Left ventricle myocardium inferior (tissue), 1 donor: ENCODE data around the gene OAS3. TPM values are rescaled to one million over a fixed set of nuclear protein-coding genes. Genes with fewer than 3 reads are reported as not detected.
A peak's percentile ranks its signal among the peaks of the same experiment; 100 is the strongest.

Experiments used
- DNase-seq: peaks from one replicate; pipeline ENCODE4 v3.0.0-alpha.2; 2020
- H3K27ac ChIP-seq: fragments of 200-600 bp; replicated peaks from 2 replicates; pipeline ENCODE4 v1.8.0; 2021
- H3K27me3 ChIP-seq: fragments of 200-600 bp; 2 replicates; pipeline ENCODE4 v1.8.0; 2021; ENCODE audit warnings: low read depth
- H3K36me3 ChIP-seq: fragments of 200-600 bp; 2 replicates; pipeline ENCODE4 v1.8.0; 2021
- H3K4me1 ChIP-seq: fragments of 200-600 bp; 2 replicates; pipeline ENCODE4 v1.8.0; 2021
- H3K4me3 ChIP-seq: fragments of 200-600 bp; 2 replicates; pipeline ENCODE4 v1.8.0; 2021; ENCODE audit warnings: mild to moderate bottlenecking, moderate library complexity
- H3K9me3 ChIP-seq: fragments of 200-600 bp; replicated peaks from 2 replicates; pipeline ENCODE4 v1.8.0; 2021
- CTCF ChIP-seq: fragments of 200-600 bp; IDR thresholded peaks from 2 replicates; pipeline ENCODE4 v1.8.0; 2021; ENCODE audit warnings: antibody characterized with exemption, mild to moderate bottlenecking, borderline replicate concordance
- intact Hi-C: fragments of 100-400 bp; cut with micrococcal nuclease; formaldehyde crosslinking; loops from one replicate; pipeline ENCODE4 v1.11.0; 2022
- total RNA-seq: library from RNA; stranded (reverse); fragmentation: NEBNext Ultra II Directional; extraction: Animal tissue kit (Norgen Biotek cat#: 25700); gene quantifications from one replicate; pipeline ENCODE4 v1.2.1, GENCODE V29; 2021
- donor health status: DM: no; HTN: yes; CAD: no; lungs with severe emphysema.

OAS3 gene
- total RNA-seq, 1 donor from 2014 or later: 5.4 TPM

GRCh38 chr12:112967858-112968257 is 29.6 kb downstream of the OAS3 start:
- no peak overlapping the region for H3K27ac ChIP-seq
- H3K4me3 ChIP-seq: no peak overlapping the region
- no peak for DNase-seq
- no peaks in the 10 kb centered on the region for H3K9me3 ChIP-seq
- TF ChIP-seq CTCF: no peak
- peaks cover 13% of the 10 kb centered on the region for H3K4me1 ChIP-seq
- H3K36me3 ChIP-seq: peaks cover 46% of the 10 kb centered on the region
- H3K27me3 ChIP-seq: peaks cover 5% of the 10 kb centered on the region
- intact Hi-C loops: no loop called here

GRCh38 chr12:112969547-112970306 is 31.5 kb downstream of the OAS3 start:
- no peak for DNase-seq
- H3K9me3 ChIP-seq: no peaks in the 10 kb centered on the region
- H3K4me3 ChIP-seq: no peak overlapping the region
- no peak for TF ChIP-seq CTCF
- no peak overlapping the region for H3K27ac ChIP-seq
- intact Hi-C loops: no loop called here
- peaks cover 27% of the 10 kb centered on the region for H3K36me3 ChIP-seq
- no peaks in the 10 kb centered on the region for H3K27me3 ChIP-seq
- peaks cover 19% of the 10 kb centered on the region for H3K4me1 ChIP-seq

- no peak for TF ChIP-seq CTCF
- H3K27me3 ChIP-seq: no peaks in the 10 kb centered on the region
- no peak overlapping the region for H3K4me3 ChIP-seq
- peaks cover 19% of the 10 kb centered on the region for H3K4me1 ChIP-seq
- intact Hi-C loops: no loop called here
- H3K27ac ChIP-seq: no peak overlapping the region
- peaks cover 21% of the 10 kb centered on the region for H3K36me3 ChIP-seq
- no peaks in the 10 kb centered on the region for H3K9me3 ChIP-seq
- DNase-seq: no peak
These were observed 32.1 kb downstream of the OAS3 start for GRCh38 chr12:112970391-112970790.

- H3K4me3 ChIP-seq: no peak overlapping the region
- H3K9me3 ChIP-seq: no peaks in the 10 kb centered on the region
- H3K36me3 ChIP-seq: peaks cover 14% of the 10 kb centered on the region
- no peaks in the 10 kb centered on the region for H3K27me3 ChIP-seq
- peaks cover 19% of the 10 kb centered on the region for H3K4me1 ChIP-seq
- H3K27ac ChIP-seq: peak overlapping the region; percentile 21
- DNase-seq: peak; percentile 33
- no peak for TF ChIP-seq CTCF
- intact Hi-C loops: no loop called here
These were observed 33.0 kb downstream of the OAS3 start for GRCh38 chr12:112971248-112971647.

GRCh38 chr12:112973011-112973735 is 34.9 kb downstream of the OAS3 start:
- intact Hi-C loops: no loop called here
- no peak for DNase-seq
- TF ChIP-seq CTCF: no peak

More at GRCh38 chr12:112973011-112973735, 34.9 kb downstream of the OAS3 start:
- H3K27me3 ChIP-seq: no peaks in the 10 kb centered on the region
- no peaks in the 10 kb centered on the region for H3K9me3 ChIP-seq
- H3K4me1 ChIP-seq: peaks cover 28% of the 10 kb centered on the region
- H3K36me3 ChIP-seq: peaks cover 6% of the 10 kb centered on the region
- H3K4me3 ChIP-seq: no peak overlapping the region
- no peak overlapping the region for H3K27ac ChIP-seq
